SK-N-SH (cell line): ENCODE measurements around the gene INPP5E. TPM values are rescaled to one million over a fixed set of nuclear protein-coding genes. Genes with fewer than 3 reads are reported as not detected.

ENCODE experiments used
- CTCF ChIA-PET: fragments of 300-600, 350-600 bp; formaldehyde crosslinking; extraction: SDS; loops from one replicate; lab custom pipeline; 2021; lab: Yijun Ruan, JAX
- POLR2A ChIA-PET: fragments of 350-600 bp; sonication (Branson Sonifier 250); formaldehyde crosslinking; extraction: SDS; loops from one replicate; lab custom pipeline; 2020; ENCODE audit warnings: antibody characterized with exemption, inconsistent platforms; lab: Yijun Ruan, JAX
- DNase-seq: peaks from one replicate; pipeline ENCODE4 v3.0.0; 2012
- H2AFZ ChIP-seq: fragments of 200-600 bp; sonication (generic); 2 replicates; pipeline ENCODE4 v1.8.1; 2016; ENCODE audit warnings: antibody characterized with exemption, mild to moderate bottlenecking, low read depth
- H3F3A ChIP-seq: fragments of 200-600 bp; sonication (generic); replicated peaks from 2 replicates; pipeline ENCODE3; 2016; ENCODE audit warnings: antibody characterized with exemption, mild to moderate bottlenecking; ENCODE audit not compliant: insufficient read depth
- H3K27ac ChIP-seq, 2 experiments: fragments of 200-500 bp in 1 of 2; fragments of 200-600 bp in 1 of 2; sonication (Bioruptor generic) in 1 of 2; sonication (generic), shearing (Covaris generic) in 1 of 2; 2 replicates each; pipeline versions ENCODE4 v1.5.1 to v1.6.1; 2014 to 2016; ENCODE audit warnings: low read depth in 2 of 2, inconsistent platforms in 1 of 2, low read length in 1 of 2, mild to moderate bottlenecking in 1 of 2, mixed read lengths in 1 of 2
- H3K27me3 ChIP-seq: fragments of 200-600 bp; sonication (generic), shearing (Covaris generic); 2 replicates; pipeline ENCODE4 v1.6.1; 2016; ENCODE audit warnings: mixed run types; ENCODE audit not compliant: insufficient read depth
- H3K36me3 ChIP-seq, 2 experiments: fragments of 200-500 bp in 1 of 2; fragments of 200-600 bp in 1 of 2; sonication (Bioruptor generic) in 1 of 2; sonication (generic) in 1 of 2; replicated peaks in 1 of 2; 2 replicates each; pipeline versions ENCODE3 to v1.5.1; 2014 to 2016; ENCODE audit warnings: low read length in 1 of 2, mild to moderate bottlenecking in 1 of 2; ENCODE audit not compliant: insufficient read depth in 2 of 2, control insufficient read depth in 1 of 2
- H3K4me1 ChIP-seq, 2 experiments: fragments of 200-500 bp in 1 of 2; fragments of 200-600 bp in 1 of 2; sonication (Bioruptor generic) in 1 of 2; sonication (generic), shearing (Covaris generic) in 1 of 2; 2 replicates each; pipeline versions ENCODE4 v1.5.1 to v1.6.1; 2014 to 2016; ENCODE audit warnings: low read depth in 1 of 2, low read length in 1 of 2, mixed run types in 1 of 2; ENCODE audit not compliant: insufficient read depth in 2 of 2, control insufficient read depth in 1 of 2
- H3K4me2 ChIP-seq: fragments of 200-600 bp; sonication (generic), shearing (Covaris generic); 2 replicates; pipeline ENCODE4 v1.6.1; 2017; ENCODE audit warnings: mixed run types
- H3K4me3 ChIP-seq, 2 experiments: fragments of 200-500 bp in 1 of 2; fragments of 200-600 bp in 1 of 2; sonication (Bioruptor generic) in 1 of 2; sonication (generic), shearing (Covaris generic) in 1 of 2; 2 replicates each; pipeline versions ENCODE4 v1.5.1 to v1.8.1; 2014 to 2016; ENCODE audit warnings: low read depth in 2 of 2, inconsistent platforms in 1 of 2, low read length in 1 of 2, mild to moderate bottlenecking in 1 of 2, mixed read lengths in 1 of 2, moderate library complexity in 1 of 2
- H3K79me2 ChIP-seq: fragments of 200-600 bp; sonication (generic); 2 replicates; pipeline ENCODE4 v1.8.1; 2017; ENCODE audit warnings: mild to moderate bottlenecking; ENCODE audit not compliant: insufficient read depth
- H3K9ac ChIP-seq: fragments of 200-600 bp; sonication (generic); 2 replicates; pipeline ENCODE4 v1.6.1; 2017; ENCODE audit warnings: mixed run types
- H3K9me2 ChIP-seq: fragments of 200-600 bp; sonication (generic); 2 replicates; pipeline ENCODE4 v1.6.1; 2017; ENCODE audit warnings: mixed run types
- H3K9me3 ChIP-seq: fragments of 200-600 bp; sonication (generic); 2 replicates; pipeline ENCODE4 v1.6.1; 2017; ENCODE audit warnings: mixed run types, mild to moderate bottlenecking, moderate library complexity
- H4K20me1 ChIP-seq: fragments of 200-600 bp; sonication (generic); 2 replicates; pipeline ENCODE4 v1.6.1; 2017; ENCODE audit warnings: mild to moderate bottlenecking, mixed run types; ENCODE audit not compliant: insufficient read depth
- CHD2 ChIP-seq: fragments of 150-350 bp; IDR thresholded peaks from 2 replicates; pipeline ENCODE4 v1.6.1; 2018; ENCODE audit warnings: low read length; ENCODE audit not compliant: partially characterized antibody
- ELF1 ChIP-seq: IDR thresholded peaks from 2 replicates; pipeline ENCODE4 v1.4.0; 2012
- EP300 ChIP-seq, 2 experiments: IDR thresholded peaks; 2 replicates each; pipeline versions ENCODE4 v1.4.0 to v1.6.1; 2012; ENCODE audit warnings: borderline replicate concordance in 1 of 2, low read depth in 1 of 2, low read length in 1 of 2
- GABPA ChIP-seq: IDR thresholded peaks from 2 replicates; pipeline ENCODE4 v1.4.0; 2012; ENCODE audit warnings: low read depth, mild to moderate bottlenecking
- GATA2 ChIP-seq: sonication (generic); formaldehyde crosslinking; IDR thresholded peaks from 2 replicates; pipeline ENCODE4 v1.5.0; 2020; ENCODE audit warnings: mild to moderate bottlenecking, missing genetic modification reagents
- MAX ChIP-seq: IDR thresholded peaks from 2 replicates; pipeline ENCODE4 v1.4.0; 2012; ENCODE audit warnings: low read depth
- MXI1 ChIP-seq: IDR thresholded peaks from 2 replicates; pipeline ENCODE4 v1.6.1; 2012; ENCODE audit warnings: mild to moderate bottlenecking, low read depth, low read length, improper control_type of control experiment
- POLR2AphosphoS5 ChIP-seq: IDR thresholded peaks from 2 replicates; pipeline ENCODE4 v1.6.1; 2012; ENCODE audit warnings: low read depth, low read length
- REST ChIP-seq: IDR thresholded peaks from 2 replicates; pipeline ENCODE4 v1.6.1; 2012; ENCODE audit warnings: mild to moderate bottlenecking, low read depth, low read length, moderate library complexity
- RFX5 ChIP-seq: IDR thresholded peaks from 2 replicates; pipeline ENCODE4 v1.6.1; 2012; ENCODE audit warnings: mild to moderate bottlenecking, improper control_type of control experiment, low read length
- SIN3A ChIP-seq: IDR thresholded peaks from 2 replicates; pipeline ENCODE4 v1.6.1; 2012; ENCODE audit warnings: low read depth, mild to moderate bottlenecking, low read length, moderate library complexity, borderline replicate concordance
- SMC3 ChIP-seq: IDR thresholded peaks from 2 replicates; pipeline ENCODE4 v1.6.1; 2012; ENCODE audit warnings: low read depth, low read length, improper control_type of control experiment
- TAF1 ChIP-seq: IDR thresholded peaks from 2 replicates; pipeline ENCODE4 v1.6.1; 2012; ENCODE audit warnings: low read depth, mild to moderate bottlenecking, low read length, moderate library complexity, borderline replicate concordance
- TEAD4 ChIP-seq: IDR thresholded peaks from 2 replicates; pipeline ENCODE4 v1.4.0; 2012; ENCODE audit warnings: mild to moderate bottlenecking, borderline replicate concordance; ENCODE audit not compliant: insufficient read depth
- YY1 ChIP-seq: IDR thresholded peaks from 2 replicates; pipeline ENCODE4 v1.4.0; 2012; ENCODE audit warnings: low read depth, mild to moderate bottlenecking
- WGBS: methylation state at CpG from one replicate; pipeline ENCODE4 v1.1.6; 2017; ENCODE audit warnings: low lambda C conversion rate; 5-methylcytosine and 5-hydroxymethylcytosine counted together
- polyA plus RNA-seq, 3 experiments: library from polyadenylated mRNA; depleted of rRNA; stranded (reverse); fragments of >200 nt; gene quantifications; 2 replicates each; pipeline ENCODE4 v1.2.3, GENCODE V29; 2012

The INPP5E gene
- polyA plus RNA-seq, 1 of the 3 experiments (the other 2 are of a cell fraction): 12.8 TPM

- H3K9me3 ChIP-seq: no peaks in the 10 kb centered on the region
- peaks cover 7% of the 10 kb centered on the region for H4K20me1 ChIP-seq
- DNase-seq: peak; percentile 99
- POLR2A ChIA-PET: interaction anchor here (1.1 to 1.4 kb wide), 2 partner anchors 47 to 84 kb away, joined by 3 to 5 read pairs; partner anchors contain the start of gene DNLZ
- H3K4me1 ChIP-seq: peaks cover 16 to 24% of the 10 kb centered on the region in 2 experiments
- CTCF ChIA-PET: interaction anchor here (1.0 to 3.6 kb wide), 6 partner anchors 10 to 46 kb away, joined by 3 to 26 read pairs (median 6); partner anchors contain the start of genes DNLZ and SNAPC4
- H3K27ac ChIP-seq: peak within 1 kb of the TSS; percentile 62 to 67; a peak in 3 of 4 replicates
- WGBS: under 1% methylated on average over 49 of the region's 83 CpGs
- H3K9ac ChIP-seq: peak within 1 kb of the TSS; percentile 88
- peak; percentile 76; the same call in 1 of the 2 replicates for TF ChIP-seq SIN3A
- no peak for TF ChIP-seq SMC3
- TF ChIP-seq POLR2AphosphoS5: peak; percentile 96
- peak; percentile 91 for TF ChIP-seq GABPA
- TF ChIP-seq CHD2: peak; percentile 80
- peak; percentile 78 for TF ChIP-seq MXI1
- TF ChIP-seq GATA2 (CRISPR knock-in tag): no peak
- peak; percentile 97 for TF ChIP-seq YY1
- TF ChIP-seq REST: peak; percentile 58
- TF ChIP-seq ELF1: peak; percentile 67
- peak; percentile 95 for TF ChIP-seq MAX
- peak; percentile 97 for TF ChIP-seq TAF1
- no peak for TF ChIP-seq TEAD4
- TF ChIP-seq EP300 (IDR thresholded peaks at IDR 0.05; ENCODE audit: borderline replicate concordance in 1 of 2, low read depth in 1 of 2, low read length in 1 of 2): no peak
- TF ChIP-seq RFX5: no peak
- peaks cover 29 to 52% of the 10 kb centered on the region in 2 experiments for H3K36me3 ChIP-seq
- H3K9me2 ChIP-seq: no peaks in the 10 kb centered on the region
- no peaks in the 10 kb centered on the region for H3K27me3 ChIP-seq
- H3K4me3 ChIP-seq: peak within 1 kb of the TSS; percentile 92 to 98
- 0 out of 2 replicates have a peak within 1 kb of the TSS, but pooled peaks have one; percentile 79 for H2AFZ ChIP-seq
- peak within 1 kb of the TSS; percentile 99 for H3K4me2 ChIP-seq
- H3K79me2 ChIP-seq: peaks cover 71% of the 10 kb centered on the region
- H3F3A ChIP-seq: peaks cover 6% of the 10 kb centered on the region
These were observed 29.0 kb downstream of the INPP5E start, which contains the start of the genes ENTR1 and PMPCA for GRCh38 chr9:136410500-136411287. Gene ENTR1 (minus strand): TSS chr9:136410614. CDS start chr9:136410397, 217 bp downstream. Gene PMPCA (plus strand): TSS chr9:136410658. CDS start chr9:136410669, 11 bp downstream.
